Kidney (tissue), 14 donors: ENCODE data around the gene TLN1. TPM values are rescaled to one million over a fixed set of nuclear protein-coding genes. Genes with fewer than 3 reads are reported as not detected.

Source experiments
- DNase-seq, 5 donors: peaks; one replicate each; pipeline ENCODE4 v3.0.0-alpha.2; 2013 to 2020
- FAIRE-seq: peaks from 2 replicates; lab custom pipeline; 2012; peaks lifted over from hg19 to GRCh38; lab: Jason Lieb, UNC
- H3K27ac ChIP-seq, 2 donors: one replicate each; pipeline ENCODE4 v1.7.0; 2013; ENCODE audit warnings: low read depth in 2 of 2, low read length in 2 of 2, inconsistent platforms in 1 of 2
- H3K27me3 ChIP-seq: one replicate; pipeline ENCODE4 v1.7.1; 2013; ENCODE audit warnings: low read length, inconsistent platforms; ENCODE audit not compliant: control insufficient read depth, insufficient read depth
- H3K36me3 ChIP-seq, 3 donors: one replicate each; pipeline versions ENCODE4 v1.7.0 to v1.7.1; 2013; ENCODE audit warnings: low read length in 3 of 3, control low read depth in 1 of 3, inconsistent platforms in 1 of 3; ENCODE audit not compliant: insufficient read depth in 3 of 3, control insufficient read depth in 2 of 3
- H3K4me1 ChIP-seq, 3 donors: one replicate each; pipeline versions ENCODE4 v1.7.0 to v1.7.1; 2013; ENCODE audit warnings: low read length in 3 of 3, inconsistent platforms in 1 of 3, low read depth in 1 of 3; ENCODE audit not compliant: control insufficient read depth in 2 of 3, insufficient read depth in 2 of 3
- H3K4me3 ChIP-seq, 3 donors: one replicate each; pipeline versions ENCODE4 v1.7.0 to v1.8.1; 2013; ENCODE audit warnings: low read length in 3 of 3, control low read depth in 1 of 3, inconsistent platforms in 1 of 3
- H3K9ac ChIP-seq, 3 donors: one replicate each; pipeline versions ENCODE4 v1.7.0 to v1.7.1; 2013; ENCODE audit warnings: low read length in 3 of 3, control low read depth in 1 of 3, inconsistent platforms in 1 of 3
- H3K9me3 ChIP-seq, 3 donors: one replicate each; pipeline versions ENCODE4 v1.7.0 to v1.7.1; 2013; ENCODE audit warnings: low read length in 3 of 3, control low read depth in 1 of 3, inconsistent platforms in 1 of 3; ENCODE audit not compliant: control insufficient read depth in 2 of 3, insufficient read depth in 1 of 3
- intact Hi-C: fragments of 100-400 bp; cut with DNase I; formaldehyde crosslinking; loops from one replicate; pipeline ENCODE4 v1.11.1; 2022
- polyA plus RNA-seq: library from polyadenylated mRNA; stranded (reverse); fragments of 350-450 nt; fragmentation: Illumina TruSeq; extraction: RNeasy Lipid Tissue Mini Kit (QIAGEN cat#74804); gene quantifications from one replicate; pipeline ENCODE4 v1.2.3, GENCODE V29; 2014; ENCODE audit warnings: low read depth, low replicate concordance; ENCODE audit not compliant: insufficient read depth
- total RNA-seq: library from RNA; stranded (reverse); fragmentation: NEBNext Ultra II Directional; extraction: Animal tissue kit (Norgen Biotek cat#: 25700); gene quantifications from one replicate; pipeline ENCODE4 v1.2.1, GENCODE V29; 2021
- TF ChIP-seq, protein P1 (sequence below): IDR thresholded peaks from 3 replicates; pipeline ENCODE4 v1.5.1; 2012; ENCODE audit warnings: mild to moderate bottlenecking, moderate library complexity, borderline replicate concordance; ENCODE audit not compliant: insufficient read depth; ENCODE audit errors: extremely low read depth
- donor health status: control.
- donor health status: control.
- donor health status: control.
- donor health status: control.
- donor health status: control.
- donor health status: DM: yes; HTN: yes; CAD: no.
- donor health status: Normal renal cell carcinoma (clear cell type).

TLN1 gene
- total and polyA plus RNA-seq, 2 donors from 2014 or later = 71.7 to 376 TPM

DNA sequence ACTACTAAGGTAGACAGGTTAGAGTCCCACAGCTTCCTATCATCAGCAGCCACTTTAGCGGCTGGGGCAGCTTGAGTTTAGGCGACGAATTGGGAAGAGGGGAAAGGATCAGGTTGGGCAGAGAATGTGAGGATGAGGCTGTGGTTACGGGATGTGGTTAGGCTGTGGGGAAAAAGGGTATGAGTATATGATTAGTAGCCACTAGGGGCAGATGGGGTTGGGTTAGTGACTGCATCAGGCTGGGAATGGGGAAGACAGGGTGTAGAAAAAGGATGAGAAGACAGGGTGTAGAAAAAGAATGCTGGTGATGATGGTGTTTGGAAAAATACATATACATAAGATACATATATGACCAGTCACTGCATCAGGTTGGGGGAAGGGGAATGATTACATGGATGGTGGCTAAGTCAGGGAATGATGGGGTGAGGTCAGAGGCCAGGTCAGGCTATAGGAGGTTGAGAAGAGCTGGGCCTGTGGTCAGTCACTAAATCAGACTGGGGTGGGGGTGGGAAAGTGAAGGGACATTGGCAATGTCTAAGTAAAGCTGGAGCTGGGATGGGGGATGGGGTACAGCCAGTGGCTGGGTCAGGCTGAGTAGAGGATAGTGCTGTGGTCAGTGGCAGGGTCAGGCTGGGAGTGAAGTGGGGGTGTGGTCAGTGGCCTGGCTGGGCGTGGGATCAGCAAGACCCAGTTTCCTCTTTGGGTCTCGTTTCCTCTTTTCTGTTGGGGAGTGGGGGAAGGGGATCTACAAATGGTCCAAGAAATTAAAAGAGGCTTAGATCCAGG is 2.1 kb downstream of the TLN1 start:
- H3K4me3 ChIP-seq = peak overlapping the region; percentile 82 to 97 (median 88)
- H3K27me3 ChIP-seq = no peaks in the 10 kb centered on the region
- H3K9ac ChIP-seq = peak overlapping the region; percentile 12 to 97 (median 20)
- peaks cover 2 to 11% (median 2%) of the 10 kb centered on the region in 3 donors for H3K36me3 ChIP-seq
- FAIRE-seq (no peak), DNase-seq (peak in 4 of 5 donors; percentile 32 to 77 (median 50))
- intact Hi-C loops = no loop called here
- TF ChIP-seq, protein P1, sequence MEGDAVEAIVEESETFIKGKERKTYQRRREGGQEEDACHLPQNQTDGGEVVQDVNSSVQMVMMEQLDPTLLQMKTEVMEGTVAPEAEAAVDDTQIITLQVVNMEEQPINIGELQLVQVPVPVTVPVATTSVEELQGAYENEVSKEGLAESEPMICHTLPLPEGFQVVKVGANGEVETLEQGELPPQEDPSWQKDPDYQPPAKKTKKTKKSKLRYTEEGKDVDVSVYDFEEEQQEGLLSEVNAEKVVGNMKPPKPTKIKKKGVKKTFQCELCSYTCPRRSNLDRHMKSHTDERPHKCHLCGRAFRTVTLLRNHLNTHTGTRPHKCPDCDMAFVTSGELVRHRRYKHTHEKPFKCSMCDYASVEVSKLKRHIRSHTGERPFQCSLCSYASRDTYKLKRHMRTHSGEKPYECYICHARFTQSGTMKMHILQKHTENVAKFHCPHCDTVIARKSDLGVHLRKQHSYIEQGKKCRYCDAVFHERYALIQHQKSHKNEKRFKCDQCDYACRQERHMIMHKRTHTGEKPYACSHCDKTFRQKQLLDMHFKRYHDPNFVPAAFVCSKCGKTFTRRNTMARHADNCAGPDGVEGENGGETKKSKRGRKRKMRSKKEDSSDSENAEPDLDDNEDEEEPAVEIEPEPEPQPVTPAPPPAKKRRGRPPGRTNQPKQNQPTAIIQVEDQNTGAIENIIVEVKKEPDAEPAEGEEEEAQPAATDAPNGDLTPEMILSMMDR = no peak
- H3K9me3 ChIP-seq = no peaks in the 10 kb centered on the region
- H3K4me1 ChIP-seq = peaks cover 13 to 61% (median 56%) of the 10 kb centered on the region in 3 donors
- peak overlapping the region; percentile 97 to 98 for H3K27ac ChIP-seq

DNA sequence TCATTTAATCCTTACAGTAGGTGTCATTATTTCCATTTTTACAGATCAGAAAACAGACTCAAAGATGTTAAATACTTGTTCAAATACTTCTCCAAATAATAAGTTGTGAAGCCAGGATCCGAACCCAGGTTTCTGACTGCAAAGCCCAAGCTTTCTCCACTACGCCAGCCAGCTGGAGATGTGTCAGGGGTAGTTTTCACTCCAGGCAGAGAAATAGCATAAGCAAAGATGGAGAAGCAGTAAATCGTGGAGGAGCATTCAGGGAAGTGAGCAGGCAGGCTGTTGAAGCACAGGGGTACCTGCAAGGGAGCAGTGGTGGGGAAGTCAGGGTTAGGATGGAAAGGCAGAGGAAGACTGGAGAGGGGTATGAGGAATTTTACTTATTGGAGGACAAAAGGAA is 2.9 kb downstream of the TLN1 start:
- TF ChIP-seq, protein P1 = no peak
- Histone ChIP-seq H3K4me1 (peaks cover 13 to 61% (median 56%) of the 10 kb centered on the region in 3 donors), H3K4me3 (peak overlapping the region in 2 of 3 donors; percentile 88 to 97), H3K9ac (peak overlapping the region in 2 of 3 donors; percentile 20 to 60), H3K36me3 (peaks cover 7 to 13% (median 10%) of the 10 kb centered on the region in 3 donors), H3K9me3 (no peaks in the 10 kb centered on the region), H3K27me3 (no peaks in the 10 kb centered on the region), H3K27ac (peak overlapping the region; percentile 97 to 98)
- DNase-seq (peak in 1 of 5 donors; percentile 26), FAIRE-seq (no peak)
- intact Hi-C loops = no loop called here

DNA sequence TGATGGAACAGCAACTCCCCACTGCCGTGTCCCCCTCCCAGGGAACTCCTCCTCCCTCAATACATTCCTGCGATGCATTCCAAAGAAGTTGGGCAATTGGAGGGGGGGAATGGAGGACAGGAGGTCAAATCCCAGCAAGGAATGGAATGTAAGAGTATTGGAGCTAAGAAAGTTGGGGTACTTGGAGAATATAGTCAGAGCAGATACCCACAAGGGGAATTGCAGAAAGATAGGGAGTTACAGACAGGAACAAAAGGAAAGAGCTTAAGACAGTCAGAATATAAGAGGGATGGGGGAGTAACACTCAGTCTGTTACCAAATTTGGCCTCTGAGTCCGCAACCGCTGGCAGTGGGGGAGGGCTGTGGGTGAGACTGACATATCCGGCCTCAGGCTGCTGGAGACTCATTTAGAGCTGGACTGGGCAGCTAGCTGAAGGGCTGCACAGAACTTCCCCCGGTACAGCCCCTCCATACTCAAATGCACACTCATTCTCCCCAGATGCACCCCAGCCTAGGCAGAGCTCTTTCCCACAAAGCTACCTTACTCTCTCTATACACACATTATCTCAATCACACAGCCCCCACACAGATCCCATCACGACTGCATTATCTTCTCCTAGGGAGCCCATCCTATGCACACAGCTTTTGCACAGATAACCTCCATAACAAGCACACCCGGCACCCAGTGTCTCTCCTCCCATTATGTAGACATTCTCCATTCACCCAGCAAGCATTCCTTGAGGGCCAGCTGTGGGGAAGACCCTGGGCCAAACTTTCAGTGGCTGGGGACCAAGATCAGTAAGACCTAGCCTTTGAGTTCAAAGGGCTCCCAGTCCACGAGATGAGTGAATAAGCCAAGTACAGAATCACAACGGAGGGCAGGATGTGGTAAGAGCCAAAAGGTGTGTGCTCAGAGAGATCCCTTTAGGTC is 3.7 kb downstream of the TLN1 start:
- Histone ChIP-seq H3K27me3 (no peaks in the 10 kb centered on the region), H3K4me1 (peaks cover 8 to 54% (median 51%) of the 10 kb centered on the region in 3 donors), H3K36me3 (peaks cover 8 to 21% (median 15%) of the 10 kb centered on the region in 3 donors), H3K4me3 (peak overlapping the region; percentile 23 to 55 (median 53)), H3K9ac (peak overlapping the region in 1 of 3 donors; percentile 63), H3K27ac (peak overlapping the region; percentile 71 to 88), H3K9me3 (no peaks in the 10 kb centered on the region)
- intact Hi-C loops = no loop called here
- TF ChIP-seq, protein P1 = no peak
- DNase-seq = peak; percentile 71 to 93 (median 85)
- FAIRE-seq = no peak
